Astrocyte (in vitro differentiated cells and primary cell): ENCODE data around the gene CELF1. TPM values are rescaled to one million over a fixed set of nuclear protein-coding genes. Genes with fewer than 3 reads are reported as not detected.

Experiments
- total RNA-seq: library from RNA; stranded (reverse); gene quantifications from 2 replicates; pipeline ENCODE4 v1.2.1, GENCODE V29; 2021

Gene CELF1
- total RNA-seq, 1 donor from 2014 or later: 101 TPM

Other genes with a start within 250 kb of the CELF1 start
- not detected in 2 replicates for gene MYBPC3, start 200.4 kb downstream of the CELF1 start, total RNA-seq
- not detected in 2 replicates for gene SPI1, start 174.6 kb downstream of the CELF1 start, total RNA-seq
- gene SLC39A13, start 144.5 kb downstream of the CELF1 start, total RNA-seq: 76.6 and 92.7 TPM in 2 replicates
- 124 and 130 TPM in 2 replicates for gene PSMC3, start 126.7 kb downstream of the CELF1 start, total RNA-seq
- 0.86 and 0.96 TPM in 2 replicates for gene RAPSN, start 104.0 kb downstream of the CELF1 start, total RNA-seq
- gene PTPMT1, start 12.5 kb upstream of the CELF1 start, total RNA-seq: 32.4 and 33.9 TPM in 2 replicates
- gene KBTBD4, start 25.8 kb upstream of the CELF1 start, total RNA-seq: 11.9 and 12.5 TPM in 2 replicates
- gene NDUFS3, start 25.9 kb upstream of the CELF1 start, total RNA-seq: 80.7 and 88.7 TPM in 2 replicates
- 0.16 TPM in 1 of 2 replicates, not detected in the other for gene FAM180B, start 33.5 kb upstream of the CELF1 start, total RNA-seq
- 0.20 TPM in 1 of 2 replicates, not detected in the other for gene C1QTNF4, start 41.3 kb upstream of the CELF1 start, total RNA-seq
- 99.8 and 103 TPM in 2 replicates for gene MTCH2, start 89.4 kb upstream of the CELF1 start, total RNA-seq
- gene AGBL2, start 162.2 kb upstream of the CELF1 start, total RNA-seq: 1.4 and 2.1 TPM in 2 replicates
- 59.4 and 69.7 TPM in 2 replicates for gene FNBP4, start 214.2 kb upstream of the CELF1 start, total RNA-seq